NCI-H446 treated with DMSO at 0.1 percent for 48 hours (cell line): ENCODE results near the gene VCAN.

Source experiments
- DNase-seq: peaks from one replicate; lab custom pipeline; 2025; lab: John Stamatoyannopoulos, UW

Gene VCAN

GRCh38 chr5:83467371-83468035 lies 4.0 kb upstream of the VCAN start:
- no peak for DNase-seq

GRCh38 chr5:83469075-83469474 lies 2.5 kb upstream of the VCAN start:
- DNase-seq: no peak

GRCh38 chr5:83470526-83471404 lies 779 bp upstream of the VCAN start:
- DNase-seq: no peak

GRCh38 chr5:83472213-83472507 lies 616 bp downstream of the VCAN start:
- no peak for DNase-seq

DNA sequence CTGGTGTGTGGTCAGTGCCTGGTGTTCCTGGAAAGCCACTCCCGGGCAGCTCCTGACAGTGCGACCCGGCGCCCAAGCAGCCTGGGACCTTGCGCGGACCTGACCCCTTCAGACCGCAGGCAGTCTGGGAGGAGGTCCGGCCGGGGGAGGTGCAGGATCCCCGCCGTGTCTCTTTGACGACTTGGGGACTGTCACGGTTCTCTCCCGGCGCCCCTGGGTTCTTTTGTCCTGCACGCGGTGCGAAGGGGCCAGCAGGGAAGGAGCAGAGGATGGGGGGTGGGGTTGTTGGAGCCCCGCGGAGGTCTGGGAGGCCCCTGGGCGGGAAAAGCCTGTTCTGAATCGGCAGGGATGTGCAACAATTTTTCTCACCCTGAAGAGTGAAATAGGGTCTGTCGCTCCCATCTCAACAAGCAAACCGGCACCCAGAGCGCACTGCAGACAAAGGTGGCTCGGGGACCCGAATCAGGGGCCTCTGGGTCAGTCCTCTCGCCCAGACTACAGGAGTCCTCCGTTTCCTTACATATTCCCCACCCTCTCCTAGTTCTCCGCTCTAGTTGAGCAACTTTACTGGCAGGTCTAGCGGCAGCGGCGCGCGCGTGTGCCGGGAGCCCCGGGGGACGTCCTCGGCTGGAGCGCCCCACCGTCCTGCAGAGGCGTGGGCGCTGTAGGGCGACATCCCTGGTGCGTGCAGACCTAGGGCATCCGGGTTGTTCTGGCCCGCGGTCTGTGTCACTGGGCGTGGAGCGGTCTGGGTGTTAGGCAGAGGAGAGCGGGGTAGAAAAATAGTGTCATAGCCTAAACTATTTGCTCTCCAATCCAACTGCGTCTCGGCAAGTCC lies 1.2 kb downstream of the VCAN start:
- DNase-seq: no peak

- DNase-seq: peak; percentile 92
These were observed 2.0 kb downstream of the VCAN start for GRCh38 chr5:83473346-83474160.

DNA sequence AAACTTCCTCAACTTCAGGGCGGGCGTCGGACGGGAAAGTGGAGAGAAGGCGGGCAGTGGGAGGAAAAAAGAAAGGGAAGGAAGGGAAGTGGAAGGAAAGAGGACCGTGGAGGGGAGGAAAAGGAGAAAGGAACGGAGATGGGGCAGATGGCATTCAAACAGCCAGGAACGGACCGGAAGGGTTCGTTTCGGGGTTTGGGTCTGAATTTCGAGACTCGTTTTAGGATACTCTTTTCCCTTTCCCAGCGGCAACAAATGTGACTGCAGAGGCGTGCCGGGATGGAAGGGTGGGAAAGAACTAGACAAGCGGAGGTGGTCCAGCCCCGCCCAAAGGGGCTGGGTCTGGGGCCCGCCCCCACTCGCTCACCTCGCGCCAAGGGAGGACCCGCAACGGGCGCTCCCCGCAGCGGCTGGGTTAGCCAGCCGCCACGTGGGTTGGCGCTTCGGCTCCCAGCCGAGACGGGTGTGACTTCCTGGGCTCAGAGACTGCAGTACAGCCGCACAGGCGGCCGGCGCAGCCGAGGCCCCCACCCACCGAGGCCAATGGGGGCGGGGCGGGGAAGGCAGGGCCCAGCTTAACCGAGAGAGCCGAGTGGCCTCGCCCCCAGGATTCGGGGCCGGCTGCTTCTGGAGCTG lies 2.7 kb downstream of the VCAN start:
- peak; percentile 91 for DNase-seq

DNA sequence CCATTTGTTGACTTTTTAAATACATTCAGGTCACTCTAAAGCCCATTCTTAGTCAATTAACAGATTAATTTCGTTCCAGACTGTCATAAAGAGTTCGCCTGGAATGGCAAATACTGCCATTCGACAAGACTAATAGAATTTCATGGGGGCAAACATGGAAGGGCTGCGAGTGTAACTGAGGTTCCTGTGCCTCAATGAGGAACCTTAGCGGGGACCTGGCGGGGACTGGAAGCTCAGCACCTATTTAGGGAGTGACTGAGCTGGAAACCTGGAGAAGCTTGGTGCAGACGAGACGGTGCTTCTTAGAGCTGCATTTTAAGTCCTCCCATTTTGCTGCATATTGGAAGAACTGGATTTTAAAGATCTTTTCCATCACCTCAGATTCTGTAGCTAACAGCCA lies 3.4 kb downstream of the VCAN start:
- no peak for DNase-seq

GRCh38 chr5:83475391-83475863 lies 3.9 kb downstream of the VCAN start:
- DNase-seq: no peak

DNA sequence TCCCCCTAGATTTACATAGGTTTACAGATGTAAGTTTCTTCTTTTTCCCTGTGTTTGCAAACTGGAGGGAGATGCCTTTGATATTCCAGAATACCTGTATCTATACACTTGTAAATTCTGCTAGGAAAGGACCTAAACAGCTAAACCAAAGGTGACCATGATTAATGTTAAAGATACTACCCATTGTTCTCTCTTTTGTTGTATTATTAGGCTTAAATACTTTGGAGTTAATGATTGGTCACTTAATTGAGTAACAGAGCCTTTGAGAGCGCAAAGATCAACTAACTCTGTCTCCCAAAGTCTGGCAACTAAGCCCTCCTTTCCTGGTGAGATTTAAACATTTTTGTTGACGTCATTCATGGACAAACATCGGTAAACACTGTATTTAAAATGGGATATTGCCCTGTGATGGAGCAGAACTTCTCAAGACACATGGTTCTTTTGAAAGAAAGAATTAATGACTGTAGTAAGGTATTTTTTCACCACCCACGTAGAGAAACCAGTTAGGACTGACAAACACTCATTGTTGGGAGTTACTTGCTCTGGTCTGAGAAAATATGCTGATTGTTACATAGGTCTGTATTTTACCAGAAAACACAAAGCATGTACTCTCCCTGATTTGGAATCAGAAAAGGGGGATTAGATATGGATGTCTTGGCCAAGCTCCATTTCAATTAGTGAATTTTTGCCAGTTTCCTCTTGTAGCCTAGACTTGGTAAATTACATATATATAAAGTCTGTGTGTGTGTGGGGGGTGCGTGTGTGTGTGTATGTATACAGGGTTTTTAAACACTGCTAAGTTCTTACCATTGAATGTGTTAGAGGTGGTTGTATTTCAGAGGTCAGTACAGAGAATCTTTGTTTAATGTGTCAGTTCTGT lies 4.6 kb downstream of the VCAN start:
- DNase-seq: no peak

- DNase-seq: no peak
These were observed 11.4 kb downstream of the VCAN start for GRCh38 chr5:83482961-83483360.

GRCh38 chr5:83484294-83484693 lies 12.8 kb downstream of the VCAN start:
- DNase-seq: no peak

DNA sequence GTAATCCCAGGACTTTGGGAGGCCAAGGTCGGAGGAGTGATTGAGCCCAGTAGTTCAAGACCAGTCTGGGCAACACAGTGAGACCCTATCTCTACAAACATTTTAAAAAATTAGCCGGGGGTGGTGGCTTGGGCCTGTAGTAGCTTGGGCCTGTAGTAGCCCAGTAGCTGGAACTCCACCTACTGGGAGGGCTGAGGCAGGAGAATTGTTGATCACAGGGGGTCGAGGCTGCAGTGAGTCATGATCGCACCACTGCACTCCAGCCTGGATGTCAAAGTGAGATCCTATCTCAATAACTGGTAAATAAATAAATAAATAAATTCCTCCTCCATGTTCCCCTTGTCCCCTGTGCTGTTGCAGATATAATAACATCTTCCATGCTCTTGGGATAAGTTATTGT lies 14.3 kb downstream of the VCAN start:
- no peak for DNase-seq

- peak; percentile 10 for DNase-seq
These were observed 15.6 kb downstream of the VCAN start for GRCh38 chr5:83487155-83487554.

GRCh38 chr5:83488271-83488670 lies 16.7 kb downstream of the VCAN start:
- DNase-seq: no peak

- no peak for DNase-seq
These were observed 17.3 kb downstream of the VCAN start for GRCh38 chr5:83488821-83489220.

GRCh38 chr5:83490203-83490602 lies 18.7 kb downstream of the VCAN start:
- DNase-seq: no peak

GRCh38 chr5:83492331-83492730 lies 20.8 kb downstream of the VCAN start:
- no peak for DNase-seq

DNA sequence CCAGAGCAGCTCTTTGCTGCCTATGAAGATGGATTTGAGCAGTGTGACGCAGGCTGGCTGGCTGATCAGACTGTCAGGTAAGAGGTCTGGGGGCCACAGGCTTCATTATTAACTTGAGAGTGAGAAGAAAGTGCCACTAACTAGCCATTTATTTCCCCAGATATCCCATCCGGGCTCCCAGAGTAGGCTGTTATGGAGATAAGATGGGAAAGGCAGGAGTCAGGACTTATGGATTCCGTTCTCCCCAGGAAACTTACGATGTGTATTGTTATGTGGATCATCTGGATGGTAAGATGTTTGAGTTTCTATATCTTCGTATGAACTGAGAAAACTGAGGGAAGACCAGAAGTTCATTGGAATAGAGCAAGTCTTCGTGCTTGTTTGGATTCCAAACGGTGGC lies 22.1 kb downstream of the VCAN start:
- DNase-seq: no peak

- DNase-seq: no peak
These were observed 22.6 kb downstream of the VCAN start for GRCh38 chr5:83494087-83494620.
